ENCODE results near the gene TBX3. TPM values are rescaled to one million over a fixed set of nuclear protein-coding genes. Genes with fewer than 3 reads are reported as not detected.
A peak's percentile ranks its signal among the peaks of the same experiment; 100 is the strongest.
"Not testable (repeated sequence)": the region's sequence is repeated elsewhere in the genome, so short reads cannot be mapped to it uniquely, and the experiment has no call there.

TBX3 gene
- total RNA-seq = 10 to 100 TPM; 11.1 to 13.5 (median 12.3) TPM

- Histone ChIP-seq H3K9me3 (no peaks in the 10 kb centered on the region), H3K4me1 (peaks cover 0 to 43% (median 2%) of the 10 kb centered on the region in 4 donors), H3K4me3 (peak within 1 kb of the TSS; percentile 43 to 62 (median 50)), H3K36me3 (no peaks in the 10 kb centered on the region), H3K27ac (peak within 1 kb of the TSS; percentile 53 to 94 (median 79)), H3K27me3 (peaks cover 0 to 29% of the 10 kb centered on the region in 2 donors)
- peak; percentile 85 to 90 for DNase-seq (ENCODE audit: low spot score in 2 of 2)
- TF ChIP-seq POLR2A (IDR thresholded peaks at IDR 0.05) (peak; percentile 47 to 83), EP300 (IDR thresholded peaks at IDR 0.05) (peak; percentile 37 to 94)
- TF ChIP-seq, protein P1, sequence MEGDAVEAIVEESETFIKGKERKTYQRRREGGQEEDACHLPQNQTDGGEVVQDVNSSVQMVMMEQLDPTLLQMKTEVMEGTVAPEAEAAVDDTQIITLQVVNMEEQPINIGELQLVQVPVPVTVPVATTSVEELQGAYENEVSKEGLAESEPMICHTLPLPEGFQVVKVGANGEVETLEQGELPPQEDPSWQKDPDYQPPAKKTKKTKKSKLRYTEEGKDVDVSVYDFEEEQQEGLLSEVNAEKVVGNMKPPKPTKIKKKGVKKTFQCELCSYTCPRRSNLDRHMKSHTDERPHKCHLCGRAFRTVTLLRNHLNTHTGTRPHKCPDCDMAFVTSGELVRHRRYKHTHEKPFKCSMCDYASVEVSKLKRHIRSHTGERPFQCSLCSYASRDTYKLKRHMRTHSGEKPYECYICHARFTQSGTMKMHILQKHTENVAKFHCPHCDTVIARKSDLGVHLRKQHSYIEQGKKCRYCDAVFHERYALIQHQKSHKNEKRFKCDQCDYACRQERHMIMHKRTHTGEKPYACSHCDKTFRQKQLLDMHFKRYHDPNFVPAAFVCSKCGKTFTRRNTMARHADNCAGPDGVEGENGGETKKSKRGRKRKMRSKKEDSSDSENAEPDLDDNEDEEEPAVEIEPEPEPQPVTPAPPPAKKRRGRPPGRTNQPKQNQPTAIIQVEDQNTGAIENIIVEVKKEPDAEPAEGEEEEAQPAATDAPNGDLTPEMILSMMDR (IDR thresholded peaks at IDR 0.05) = peak in 3 of 5 experiments; percentile 57 to 67 (median 59)
- WGBS, 2 donors = 0 to 1% methylated on average over 62 to 76 of the region's 76 CpGs
These were observed at the start of gene TBX3 for GRCh38 chr12:114684098-114684869. Gene TBX3 (minus strand): TSS chr12:114684175. CDS start chr12:114683200, 975 bp downstream.

- Histone ChIP-seq H3K27me3 (peaks cover 0 to 31% of the 10 kb centered on the region in 2 donors), H3K4me3 (no peak overlapping the region), H3K9me3 (no peaks in the 10 kb centered on the region), H3K36me3 (no peaks in the 10 kb centered on the region), H3K4me1 (peaks cover 0 to 7% (median 0%) of the 10 kb centered on the region in 4 donors), H3K27ac (no peak overlapping the region)
- no peak for DNase-seq (ENCODE audit: low spot score in 2 of 2)
- TF ChIP-seq POLR2A (IDR thresholded peaks at IDR 0.05) = no peak
- TF ChIP-seq EP300 (IDR thresholded peaks at IDR 0.05) = no peak
- TF ChIP-seq, protein P1 (IDR thresholded peaks at IDR 0.05) = no peak
- 39 to 49% methylated on average over 3 to 4 of the region's 4 CpGs for WGBS, 2 donors
These were observed 48.6 kb upstream of the TBX3 start for GRCh38 chr12:114732426-114733030.

DNA sequence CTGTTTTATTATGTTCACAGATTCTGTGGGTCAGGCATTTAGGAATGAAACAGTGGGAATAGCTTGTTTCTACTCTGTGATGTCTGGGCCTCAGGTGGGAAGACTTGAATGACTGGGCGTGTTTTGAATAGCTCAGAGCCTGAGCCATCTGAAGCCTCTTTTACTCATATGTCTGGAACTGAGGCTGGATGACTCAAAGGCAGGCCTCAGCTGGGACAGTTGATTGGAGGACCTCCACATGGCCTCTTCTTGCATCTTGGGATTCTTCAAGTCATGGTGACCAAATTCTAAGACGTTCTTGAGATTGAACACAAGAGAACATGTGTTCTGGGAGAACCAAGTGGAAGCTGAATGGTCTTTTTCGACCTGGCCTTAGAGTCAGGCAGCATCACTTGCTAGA, 45.8 kb upstream of the TBX3 start:
- H3K9me3 ChIP-seq = no peaks in the 10 kb centered on the region
- no peaks in the 10 kb centered on the region for H3K36me3 ChIP-seq
- no peak for DNase-seq (ENCODE audit: low spot score in 2 of 2)
- H3K4me3 ChIP-seq = no peak overlapping the region
- H3K4me1 ChIP-seq = no peaks in the 10 kb centered on the region
- WGBS, 2 donors = 74 to 76% methylated on average over 3 of the region's 3 CpGs
- TF ChIP-seq EP300 (IDR thresholded peaks at IDR 0.05) = no peak
- TF ChIP-seq, protein P1 (IDR thresholded peaks at IDR 0.05) = no peak
- no peak for TF ChIP-seq POLR2A (IDR thresholded peaks at IDR 0.05)
- peaks cover 0 to 9% of the 10 kb centered on the region in 2 donors for H3K27me3 ChIP-seq
- no peak overlapping the region for H3K27ac ChIP-seq

DNA sequence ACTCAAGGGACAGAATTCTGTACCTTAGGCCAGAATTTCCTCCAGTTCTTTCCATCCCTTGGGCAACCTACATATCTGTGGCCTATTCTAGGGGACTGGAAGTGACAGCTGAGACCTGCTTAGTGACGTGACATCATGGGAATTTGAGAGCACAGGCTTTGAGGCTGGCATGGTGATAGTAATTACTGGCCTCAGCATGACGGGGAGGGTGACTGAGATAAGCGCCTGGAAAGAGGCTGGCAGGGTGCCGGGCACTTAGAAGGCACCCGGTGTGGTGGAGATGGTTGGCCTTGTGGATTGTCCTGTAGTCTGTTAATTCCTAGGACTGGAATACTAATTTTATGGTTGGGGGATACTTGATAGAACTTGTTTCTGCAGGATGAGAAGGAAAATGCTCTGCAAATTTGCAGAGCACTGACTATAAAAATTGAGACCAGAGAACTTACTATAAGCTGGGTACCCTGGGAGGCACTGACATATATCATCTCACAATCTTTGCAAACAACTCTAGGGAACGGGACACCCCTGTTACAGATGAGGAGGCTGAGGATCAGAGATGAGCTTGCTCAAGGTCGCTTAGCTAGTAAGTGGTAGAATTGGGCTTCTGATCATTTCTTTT, 42.2 kb upstream of the TBX3 start:
- Histone ChIP-seq H3K27ac (no peak overlapping the region), H3K9me3 (no peaks in the 10 kb centered on the region), H3K4me3 (no peak overlapping the region), H3K36me3 (no peaks in the 10 kb centered on the region), H3K27me3 (no peaks in the 10 kb centered on the region), H3K4me1 (no peaks in the 10 kb centered on the region)
- 63 to 80% methylated on average over 7 of the region's 7 CpGs for WGBS, 2 donors
- DNase-seq (ENCODE audit: low spot score in 2 of 2) = no peak
- TF ChIP-seq, protein P1 (IDR thresholded peaks at IDR 0.05) = no peak
- TF ChIP-seq POLR2A (IDR thresholded peaks at IDR 0.05) (no peak), EP300 (IDR thresholded peaks at IDR 0.05) (no peak)

DNA sequence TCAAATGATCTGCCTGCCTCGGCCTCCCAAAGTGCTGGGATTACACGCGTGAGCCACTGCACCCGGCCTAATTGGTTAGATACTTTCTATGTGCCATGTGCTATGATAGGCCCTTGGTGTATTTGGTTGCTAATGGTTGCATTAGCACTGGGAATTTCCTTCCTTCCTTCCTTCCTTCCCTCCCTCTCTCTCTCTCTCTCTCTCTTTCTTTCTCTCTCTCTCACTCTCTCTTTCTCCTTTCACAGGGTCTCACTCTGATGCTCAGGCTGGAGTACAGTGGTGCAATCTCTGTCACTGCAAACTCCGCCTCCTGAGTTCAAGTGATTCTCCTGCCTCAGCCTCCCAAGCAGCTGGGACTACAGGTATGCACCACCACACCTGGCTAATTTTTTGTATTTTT, 38.2 kb upstream of the TBX3 start:
- H3K27ac ChIP-seq; H3K36me3 ChIP-seq; H3K27me3 ChIP-seq; H3K4me3 ChIP-seq; H3K9me3 ChIP-seq; DNase-seq (ENCODE audit: low spot score in 2 of 2); H3K4me1 ChIP-seq: not testable (repeated sequence)
- WGBS, 2 donors = 96 to 97% methylated on average over 5 of the region's 5 CpGs
